GM19438 (cell line): ENCODE results near the gene KCNMA1.

ENCODE experiments used
- ATAC-seq: cut with Tn5 transposase; IDR thresholded peaks from one replicate; pipeline ENCODE4 v1.9.1; 2021; ENCODE audit warnings: low read depth; ENCODE audit not compliant: unreplicated experiment

The KCNMA1 gene

GRCh38 chr10:77152256-77152655 lies 485.4 kb downstream of the KCNMA1 start:
- ATAC-seq: no peak

- no peak for ATAC-seq
These were observed 486.2 kb downstream of the KCNMA1 start for GRCh38 chr10:77151408-77151807.

GRCh38 chr10:77149706-77150105 lies 487.9 kb downstream of the KCNMA1 start:
- ATAC-seq: no peak

- ATAC-seq: no peak
These were observed 488.6 kb downstream of the KCNMA1 start for GRCh38 chr10:77149001-77149400.

- ATAC-seq: no peak
These were observed 489.7 kb downstream of the KCNMA1 start for GRCh38 chr10:77147871-77148270.

GRCh38 chr10:77146712-77147336 lies 490.8 kb downstream of the KCNMA1 start:
- ATAC-seq: no peak

- ATAC-seq: no peak
These were observed 493.0 kb downstream of the KCNMA1 start for GRCh38 chr10:77144656-77145055.

GRCh38 chr10:77139252-77140160 lies 498.1 kb downstream of the KCNMA1 start:
- no peak for ATAC-seq

GRCh38 chr10:77138541-77138940 lies 499.1 kb downstream of the KCNMA1 start:
- ATAC-seq: no peak

GRCh38 chr10:77135555-77135954 lies 502.1 kb downstream of the KCNMA1 start:
- ATAC-seq: no peak

- ATAC-seq: no peak
These were observed 506.4 kb downstream of the KCNMA1 start for GRCh38 chr10:77131214-77131613.

- no peak for ATAC-seq
These were observed 510.4 kb downstream of the KCNMA1 start for GRCh38 chr10:77127243-77127642.

GRCh38 chr10:77125231-77125630 lies 512.4 kb downstream of the KCNMA1 start:
- ATAC-seq: no peak

GRCh38 chr10:77123330-77123729 lies 514.3 kb downstream of the KCNMA1 start:
- ATAC-seq: no peak

GRCh38 chr10:77121829-77122228 lies 515.8 kb downstream of the KCNMA1 start:
- ATAC-seq: no peak

- no peak for ATAC-seq
These were observed 516.8 kb downstream of the KCNMA1 start for GRCh38 chr10:77120666-77121376.

- no peak for ATAC-seq
These were observed 517.6 kb downstream of the KCNMA1 start for GRCh38 chr10:77120012-77120411.

GRCh38 chr10:77118603-77119282 lies 518.9 kb downstream of the KCNMA1 start:
- ATAC-seq: no peak

GRCh38 chr10:77117501-77117900 lies 520.1 kb downstream of the KCNMA1 start:
- no peak for ATAC-seq

GRCh38 chr10:77116904-77117303 lies 520.7 kb downstream of the KCNMA1 start:
- ATAC-seq: no peak
